Measurements from ENCODE around the gene UMAD1.

The UMAD1 gene

DNA sequence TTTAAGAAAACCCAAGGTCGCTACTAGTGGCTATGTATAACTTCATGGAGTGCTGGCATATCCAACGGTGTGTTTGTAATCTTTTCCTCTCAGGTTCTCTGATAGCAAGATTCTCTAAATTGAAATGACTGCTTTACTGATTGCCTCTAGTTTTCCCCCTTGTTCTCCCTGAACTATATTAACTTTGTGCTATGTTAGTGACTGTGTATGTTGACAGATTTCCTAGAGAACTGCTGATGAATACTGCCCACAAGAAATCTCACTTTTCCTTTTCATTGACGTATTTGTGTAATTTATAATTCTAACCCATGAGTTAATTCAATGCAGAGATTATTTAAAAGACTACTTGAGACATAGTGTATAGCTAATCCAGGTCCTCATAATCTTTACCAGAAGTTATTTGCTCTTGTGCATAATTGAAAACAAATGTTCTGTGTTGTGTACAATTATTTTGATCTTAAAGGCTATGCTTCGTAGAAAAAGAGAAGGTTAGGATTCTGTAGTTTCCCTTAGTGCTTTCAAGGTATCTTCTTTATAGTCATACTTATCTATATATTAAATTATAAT lies 257.5 kb downstream of the UMAD1 start:
- DNase-seq: no peak

DNA sequence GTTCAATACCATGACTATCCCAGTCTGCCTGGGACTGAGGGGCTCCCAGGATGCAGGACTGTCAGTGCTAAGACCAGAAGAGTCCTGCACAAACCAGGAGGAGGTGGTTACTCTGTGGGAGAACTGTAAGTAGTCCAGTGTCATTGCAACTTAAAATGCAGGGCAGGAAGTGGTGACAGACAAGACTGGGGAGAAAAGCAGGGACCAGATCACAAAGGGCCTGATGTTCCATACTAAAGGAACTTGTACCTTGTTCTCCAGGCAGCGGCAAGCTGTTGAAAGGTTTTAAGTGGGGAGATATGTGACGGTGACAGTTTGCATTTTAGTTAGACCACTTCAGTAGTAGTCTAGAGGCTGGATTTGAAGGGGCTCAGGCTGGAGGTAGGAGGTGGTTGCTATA lies 262.3 kb downstream of the UMAD1 start:
- no peak for DNase-seq

DNA sequence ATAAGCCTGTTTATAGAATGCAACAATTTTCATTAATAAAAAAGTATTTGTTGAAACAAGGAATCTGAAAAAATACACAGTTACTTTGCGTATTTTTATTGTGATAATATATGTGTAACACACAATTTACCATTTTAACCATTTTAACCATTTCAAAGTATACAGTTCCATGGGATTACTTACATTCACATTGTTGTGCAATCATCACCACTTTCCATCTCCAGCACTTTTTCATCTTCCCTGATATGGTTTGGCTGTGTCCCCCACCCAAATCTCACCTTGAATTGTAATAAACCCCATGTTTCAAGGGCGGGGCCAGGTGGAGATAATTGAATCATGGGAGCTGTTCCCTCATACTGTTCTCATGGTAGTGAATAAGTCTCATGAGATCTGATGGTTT lies 266.8 kb downstream of the UMAD1 start:
- no peak for DNase-seq

DNA sequence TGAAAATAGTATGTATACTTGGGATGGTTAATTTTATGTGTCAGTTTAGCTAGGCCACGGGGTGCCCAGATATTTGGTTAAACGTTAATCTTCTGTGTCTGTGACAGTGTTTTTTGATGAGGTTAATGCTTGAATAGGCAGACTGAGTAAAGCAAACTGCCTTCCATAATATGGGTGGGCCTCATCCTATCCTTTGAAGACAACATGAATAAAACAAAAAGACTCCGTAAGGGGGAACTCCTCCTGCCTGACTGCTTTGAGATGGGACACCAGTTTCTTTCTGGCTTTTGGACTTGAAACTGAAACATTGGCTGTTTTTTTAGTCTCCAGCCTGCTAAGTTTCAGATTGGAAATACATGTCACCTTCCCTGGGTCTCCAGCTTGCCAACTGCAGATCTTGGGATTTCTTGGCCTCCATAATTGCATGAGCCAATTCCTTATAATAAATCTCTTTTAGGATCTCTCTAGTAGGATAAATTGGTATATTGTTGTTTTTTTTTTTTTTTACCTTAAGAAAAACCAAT lies 268.1 kb downstream of the UMAD1 start:
- DNase-seq: no peak

DNA sequence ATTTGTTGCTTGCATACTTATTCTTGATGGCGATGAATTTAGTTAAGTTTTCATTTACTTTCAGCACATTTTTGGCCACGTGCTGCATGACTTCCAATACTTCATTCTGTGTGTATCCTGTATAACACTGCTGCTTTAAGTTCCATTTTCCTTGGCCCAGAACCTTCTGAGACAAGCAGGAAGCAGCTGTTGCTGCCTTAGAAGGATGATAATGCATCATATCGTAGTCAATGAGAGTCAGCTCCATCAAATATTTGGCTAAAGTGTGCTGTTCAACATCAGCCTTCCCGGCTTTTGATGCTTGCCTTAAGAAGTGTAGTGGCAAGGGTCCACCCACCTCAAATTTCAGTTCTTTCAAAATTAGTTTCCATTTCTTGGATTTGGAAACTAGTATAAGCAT lies 268.8 kb downstream of the UMAD1 start:
- no peak for DNase-seq

DNA sequence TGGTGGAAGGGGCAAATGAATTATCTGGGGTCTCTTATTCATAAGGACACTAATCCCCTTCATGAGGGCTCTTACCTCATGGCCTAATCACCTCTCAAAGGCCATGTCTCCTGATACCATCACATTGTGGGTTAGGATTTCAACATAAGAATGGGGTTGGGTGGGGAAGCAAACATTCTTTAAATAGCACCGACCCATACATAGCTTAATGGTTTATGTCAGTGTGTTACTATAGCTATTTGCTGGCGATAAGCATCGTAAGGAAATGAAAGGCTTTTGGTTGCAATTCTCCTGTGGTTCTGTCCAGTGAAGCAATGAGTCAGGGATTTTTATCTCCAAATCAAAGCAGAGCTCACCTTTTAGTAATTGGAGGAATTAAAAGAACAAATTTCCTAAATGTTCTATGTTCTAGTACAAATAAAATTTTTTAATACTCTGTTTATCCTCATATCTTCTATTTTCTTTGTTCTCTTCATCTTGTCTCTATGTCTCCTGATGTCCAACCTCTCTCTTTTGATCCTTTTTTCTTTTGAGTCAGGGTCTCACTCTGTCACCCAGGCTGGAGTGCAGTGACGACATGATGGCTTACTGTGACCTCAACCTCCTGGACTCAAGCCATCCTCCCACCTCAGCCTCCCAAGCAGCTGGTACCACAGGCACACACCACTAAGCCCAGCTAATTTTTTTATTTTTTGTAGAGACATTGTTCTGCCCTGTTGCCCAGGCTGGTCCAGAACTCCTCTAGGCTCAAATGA lies 271.0 kb downstream of the UMAD1 start:
- DNase-seq: no peak

DNA sequence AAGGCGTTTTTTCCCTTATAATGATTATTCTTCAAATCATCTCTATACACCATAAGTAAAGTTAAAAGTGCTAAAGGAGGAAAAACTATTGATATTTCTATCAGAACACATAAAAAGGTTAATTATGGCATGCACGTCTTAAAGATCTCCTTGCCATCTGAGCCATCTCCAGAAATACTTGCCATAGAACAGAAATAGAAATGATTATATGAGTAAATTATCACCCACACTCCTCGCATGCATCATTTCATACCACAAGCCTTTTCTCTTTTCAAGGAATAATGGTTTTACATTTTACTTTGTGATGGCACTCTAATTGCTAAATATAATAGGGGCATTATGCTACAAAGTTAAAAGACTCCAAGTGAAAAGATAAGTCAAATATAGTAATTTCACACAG lies 272.4 kb downstream of the UMAD1 start:
- DNase-seq: no peak

DNA sequence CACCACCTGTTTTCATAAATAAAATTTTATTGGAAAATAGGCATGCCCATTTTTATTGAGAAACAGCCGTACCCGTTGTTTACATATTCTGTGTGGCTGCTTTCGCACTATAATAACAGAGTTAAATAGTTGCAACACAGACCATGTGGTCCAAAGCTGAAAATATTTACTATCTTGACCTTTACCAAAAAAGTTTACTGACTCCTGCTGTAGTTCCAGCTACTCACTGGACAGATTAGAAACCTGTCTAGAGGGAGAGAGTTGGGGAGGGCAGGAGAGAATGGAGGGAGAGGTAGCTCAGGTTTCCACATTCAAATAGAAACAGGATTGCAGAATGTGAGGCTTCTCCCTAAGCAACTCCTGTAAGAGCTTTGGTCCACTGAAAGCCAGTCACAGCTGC lies 273.0 kb downstream of the UMAD1 start:
- DNase-seq: no peak

DNA sequence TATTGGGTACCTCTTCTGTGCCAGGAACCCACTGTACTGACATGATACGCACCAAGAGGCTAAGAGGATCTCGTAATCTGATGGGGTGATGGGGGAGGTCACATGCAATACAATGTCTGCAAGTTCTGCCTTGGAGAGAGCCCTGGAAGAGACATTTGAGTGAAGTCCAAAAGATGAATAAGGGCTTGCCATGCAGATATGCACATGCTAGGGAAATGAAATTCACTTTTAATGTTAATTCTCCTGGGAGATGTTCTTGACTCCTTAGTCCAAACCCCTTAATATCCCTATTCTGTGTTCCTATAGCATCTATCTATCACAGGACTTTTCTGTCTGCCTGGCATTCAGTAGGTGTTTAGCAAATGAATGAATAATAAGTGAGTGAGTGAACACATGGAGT lies 274.0 kb downstream of the UMAD1 start:
- no peak for DNase-seq

DNA sequence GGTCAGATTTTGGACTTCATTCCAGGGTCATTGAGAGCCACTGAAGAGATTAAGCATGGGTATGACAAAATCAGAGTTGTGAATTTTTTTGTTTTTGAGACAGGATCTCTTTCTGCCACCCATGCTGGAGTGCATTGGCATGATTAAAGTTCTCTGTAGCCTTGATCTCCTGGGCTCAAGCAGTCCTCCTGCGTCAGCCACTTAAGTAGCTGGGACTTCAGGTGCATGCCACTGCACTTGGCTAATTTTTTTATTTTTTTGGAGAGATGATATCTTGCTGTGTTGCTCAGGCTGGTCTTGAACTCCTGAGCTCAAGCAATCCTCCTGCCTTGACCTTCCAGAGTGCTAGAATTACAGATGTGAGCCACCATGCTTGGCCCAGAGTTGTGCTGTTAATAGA lies 275.5 kb downstream of the UMAD1 start:
- DNase-seq: no peak

DNA sequence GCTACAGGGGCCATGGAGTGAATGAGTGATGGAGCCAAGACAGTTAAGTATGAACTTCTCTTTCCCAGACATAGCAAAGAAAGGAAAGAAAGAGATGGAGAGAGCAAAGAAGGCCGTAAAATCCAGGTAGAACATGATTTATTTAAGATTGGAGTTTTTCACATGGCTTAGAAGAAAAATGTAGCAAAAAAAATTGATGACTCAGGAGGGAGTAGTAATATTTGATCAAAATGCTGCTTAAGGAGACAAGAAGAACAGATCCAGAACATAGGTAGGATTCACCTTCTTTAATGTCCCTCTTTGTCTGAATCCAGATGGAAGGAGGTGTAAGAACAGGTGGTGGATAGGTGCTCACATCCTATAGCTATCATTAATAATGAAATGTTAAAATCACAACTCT lies 277.0 kb downstream of the UMAD1 start:
- DNase-seq: no peak

DNA sequence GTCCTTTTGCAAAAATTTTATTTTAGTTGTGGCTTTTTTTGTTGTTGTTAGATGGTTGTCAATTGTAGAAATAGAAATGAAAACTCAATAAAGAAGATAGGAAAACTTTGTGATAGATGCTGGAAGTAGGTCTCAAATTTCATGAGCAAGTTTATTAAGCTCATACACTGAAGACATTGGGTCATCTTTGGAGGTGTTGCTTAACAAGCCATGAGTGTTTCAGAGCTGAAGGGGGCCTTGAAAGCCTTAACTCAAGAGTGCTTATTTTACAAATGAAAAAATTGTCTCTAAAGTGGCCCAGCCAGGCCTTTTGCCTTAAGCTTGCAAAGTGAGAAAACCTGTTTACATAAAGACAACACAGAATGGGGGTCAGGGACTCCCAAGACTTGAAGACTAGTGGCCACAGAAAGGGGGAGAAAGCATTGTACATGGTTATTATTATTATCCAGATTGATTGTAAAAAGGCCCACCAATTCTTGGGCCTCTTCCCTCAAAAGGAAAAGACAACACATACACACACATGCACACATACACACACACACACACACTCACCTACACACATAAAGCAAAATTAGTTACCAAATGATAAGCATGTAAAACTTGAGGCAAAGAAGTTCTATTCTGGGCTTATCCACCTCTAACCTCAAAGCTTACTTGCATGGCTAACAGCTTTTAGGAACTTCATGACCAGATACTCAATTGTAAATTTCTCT lies 278.3 kb downstream of the UMAD1 start:
- no peak for DNase-seq

DNA sequence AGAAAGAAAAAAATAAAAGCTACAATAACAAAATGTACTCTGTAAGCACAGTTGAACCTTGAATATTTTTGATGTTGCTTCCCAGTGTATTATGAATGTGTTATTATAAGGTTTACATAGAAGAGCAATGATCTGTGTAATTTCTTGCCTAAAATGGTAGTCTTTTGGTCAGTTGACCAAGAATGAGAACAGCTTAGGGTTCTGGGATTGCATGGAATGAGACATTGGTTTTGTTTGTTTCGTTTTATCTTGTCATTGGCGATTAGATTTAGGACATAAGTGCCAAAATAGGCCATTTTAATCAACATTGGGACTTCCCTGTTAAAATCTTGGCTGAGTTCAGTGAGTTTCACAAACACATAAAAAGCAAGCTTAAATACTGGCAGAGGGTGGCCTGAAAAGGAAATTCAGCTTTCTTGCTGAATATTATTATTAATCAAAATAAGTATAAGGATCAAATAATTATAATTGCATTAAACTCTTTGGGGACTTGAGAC lies 278.9 kb downstream of the UMAD1 start:
- no peak for DNase-seq

DNA sequence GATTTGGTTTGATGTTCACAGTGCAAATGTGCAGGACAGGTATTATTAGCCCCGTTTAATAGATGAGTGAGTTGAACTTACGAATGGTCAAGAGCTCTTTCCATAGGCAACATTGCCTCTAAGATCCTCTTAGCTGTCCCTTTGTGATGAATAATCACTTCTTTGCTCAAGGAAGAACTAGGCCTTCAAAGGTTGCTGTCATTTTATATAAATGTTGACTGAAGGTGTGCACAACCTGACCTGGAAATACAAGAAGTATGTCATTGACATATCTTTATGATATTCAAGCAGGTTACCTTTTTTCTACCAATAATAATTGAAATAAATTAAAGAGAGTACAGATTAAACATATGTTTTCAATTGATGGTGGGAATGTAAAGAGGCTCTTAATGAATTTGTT lies 279.5 kb downstream of the UMAD1 start:
- DNase-seq: no peak

DNA sequence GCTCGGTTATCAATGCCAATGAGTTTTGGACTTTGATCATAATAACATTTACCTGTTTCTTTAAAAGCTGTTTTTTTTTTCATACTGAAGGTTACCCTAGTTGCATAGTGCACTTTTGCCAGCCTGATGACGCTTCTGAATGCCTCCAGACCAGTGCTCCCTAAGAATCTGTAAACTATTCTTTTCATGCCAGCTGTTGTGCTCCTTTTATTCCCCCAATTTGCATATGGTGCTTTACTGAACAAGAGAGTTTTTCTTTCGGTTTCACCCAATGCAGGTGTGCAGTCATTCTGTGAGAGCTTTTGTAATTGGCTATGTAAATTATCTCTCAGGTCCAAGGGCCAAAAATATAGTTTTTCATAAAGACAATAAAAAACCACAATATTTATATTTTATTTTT lies 279.9 kb downstream of the UMAD1 start:
- DNase-seq: peak; percentile 29 to 62

DNA sequence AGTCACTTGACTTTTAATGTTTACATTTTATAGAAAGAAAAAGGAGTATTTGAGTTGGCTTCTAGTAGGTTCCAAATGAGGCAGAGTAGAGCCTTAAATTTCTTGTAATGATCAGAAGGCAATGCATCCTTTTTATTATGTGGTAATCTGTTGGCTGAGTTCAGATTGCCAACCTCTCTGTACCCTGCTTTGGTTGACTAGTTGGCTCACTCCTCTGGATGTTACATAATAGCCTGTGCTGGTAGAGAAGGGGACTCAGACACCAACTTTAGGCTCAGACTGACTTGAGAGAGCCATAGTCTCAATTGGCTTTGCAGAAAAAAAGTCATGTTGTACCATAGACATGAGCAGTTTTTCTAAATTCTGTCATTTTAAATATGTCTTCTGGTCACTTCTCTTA lies 281.3 kb downstream of the UMAD1 start:
- DNase-seq: no peak

DNA sequence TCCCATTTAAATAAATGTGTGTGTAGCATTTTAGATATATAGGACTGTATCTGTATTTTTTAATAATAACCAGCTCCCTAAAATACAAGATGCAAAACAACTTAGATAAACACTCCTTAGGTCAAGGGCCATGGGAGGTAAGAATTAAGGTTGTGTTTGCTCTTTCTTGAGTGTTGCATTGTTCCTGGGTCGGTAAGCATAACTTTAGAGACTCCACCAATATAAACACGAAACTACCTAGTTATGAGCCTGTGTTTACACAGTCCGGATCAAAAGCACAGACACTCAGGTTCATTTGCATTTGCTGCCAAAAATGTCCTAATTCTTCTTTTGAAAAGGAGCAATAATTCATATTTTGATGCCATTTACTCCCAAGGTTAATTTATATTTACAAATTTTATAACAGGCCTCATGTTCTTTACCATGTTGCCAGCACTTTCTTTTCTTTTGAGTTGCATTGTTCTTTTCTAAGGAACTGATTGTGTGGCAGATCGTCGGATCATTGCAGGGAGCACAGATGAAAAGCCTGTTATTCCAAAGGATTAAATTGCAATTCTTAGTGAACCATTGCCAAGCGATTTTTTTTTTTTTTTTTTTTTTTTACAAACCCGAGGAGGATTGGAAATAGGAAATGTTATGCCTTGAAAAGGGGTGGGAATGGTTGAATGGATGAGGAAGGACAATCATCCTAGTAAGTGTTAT lies 282.3 kb downstream of the UMAD1 start:
- no peak for DNase-seq

DNA sequence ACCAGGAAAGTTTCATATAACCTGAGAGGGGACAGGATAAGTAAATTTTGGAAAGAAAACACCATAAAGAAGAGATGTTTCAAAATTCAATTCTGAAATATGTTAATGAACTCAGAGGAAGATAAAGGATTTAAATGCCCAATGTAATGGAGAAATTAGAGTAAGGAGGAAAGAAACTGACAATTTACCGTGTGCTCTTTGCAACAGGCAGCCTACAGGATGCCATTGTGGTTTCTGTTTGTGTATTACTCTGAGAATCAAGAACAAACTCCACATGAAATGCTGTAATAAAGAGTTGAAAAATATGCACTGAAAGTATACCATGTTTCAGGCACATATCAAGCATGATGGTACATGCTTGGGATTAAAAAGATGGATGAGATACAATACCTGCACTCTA lies 283.3 kb downstream of the UMAD1 start:
- no peak for DNase-seq

DNA sequence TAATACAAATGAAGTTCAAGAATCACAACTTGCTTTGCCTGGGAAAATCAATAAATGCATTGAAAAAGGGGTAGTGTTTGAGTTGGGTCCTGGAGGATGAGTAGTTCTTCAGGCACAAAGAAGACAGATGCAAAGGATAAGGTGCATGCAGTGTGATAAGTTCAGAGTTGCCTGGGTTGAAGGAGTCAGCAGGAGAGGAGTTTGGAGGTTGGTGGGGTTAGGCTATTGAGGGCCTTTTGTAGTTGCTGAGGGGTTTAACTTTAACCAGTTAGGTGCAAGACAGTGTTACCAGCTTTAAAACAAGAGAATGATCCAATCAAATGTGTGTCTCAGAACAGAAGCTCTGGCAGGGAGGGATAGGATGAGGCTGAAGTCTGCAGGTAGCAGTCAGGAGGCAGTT lies 283.8 kb downstream of the UMAD1 start:
- no peak for DNase-seq

Data from CD4-positive, alpha-beta T cell treated with Interleukin-4 for 1 hour (primary cell).